ENCODE measurements around the gene CPXM2. TPM values are rescaled to one million over a fixed set of nuclear protein-coding genes. Genes with fewer than 3 reads are reported as not detected.

CPXM2 gene
- total RNA-seq, 4 donors from 2014 or later, result 2.1 to 48.2 (median 17.8) TPM

DNA sequence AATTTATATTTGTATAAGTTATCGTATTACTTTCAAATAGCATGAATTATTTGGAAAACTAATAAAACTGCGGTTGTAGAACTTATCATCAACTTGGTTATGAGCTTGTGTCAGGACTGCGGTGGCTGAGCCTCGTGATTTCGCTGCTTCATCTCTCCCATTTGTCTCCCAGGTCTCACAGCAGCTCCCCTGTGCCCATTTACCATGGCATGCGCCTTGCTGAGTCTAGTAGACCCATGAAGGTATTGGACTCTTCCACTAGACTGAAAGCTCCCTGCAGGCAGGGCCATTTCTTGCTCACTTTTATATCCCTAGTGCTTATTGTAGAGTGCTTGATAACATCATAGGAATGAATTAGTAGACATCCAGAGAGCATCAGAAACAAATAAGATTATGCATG is 53.9 kb downstream of the CPXM2 start:
- Histone ChIP-seq H3K4me1 (no peaks in the 10 kb centered on the region), H3K27ac (no peak overlapping the region), H3K36me3 (no peaks in the 10 kb centered on the region), H3K9me3 (no peaks in the 10 kb centered on the region), H3K4me3 (no peak overlapping the region), H3K27me3 (no peaks in the 10 kb centered on the region)
- DNase-seq, result no peak
- intact Hi-C loops (cut with DNase I; ENCODE audit: low total_unique reads), result no loop called here
- TF ChIP-seq POLR2A (IDR thresholded peaks at IDR 0.05), result no peak
- TF ChIP-seq, protein P1, sequence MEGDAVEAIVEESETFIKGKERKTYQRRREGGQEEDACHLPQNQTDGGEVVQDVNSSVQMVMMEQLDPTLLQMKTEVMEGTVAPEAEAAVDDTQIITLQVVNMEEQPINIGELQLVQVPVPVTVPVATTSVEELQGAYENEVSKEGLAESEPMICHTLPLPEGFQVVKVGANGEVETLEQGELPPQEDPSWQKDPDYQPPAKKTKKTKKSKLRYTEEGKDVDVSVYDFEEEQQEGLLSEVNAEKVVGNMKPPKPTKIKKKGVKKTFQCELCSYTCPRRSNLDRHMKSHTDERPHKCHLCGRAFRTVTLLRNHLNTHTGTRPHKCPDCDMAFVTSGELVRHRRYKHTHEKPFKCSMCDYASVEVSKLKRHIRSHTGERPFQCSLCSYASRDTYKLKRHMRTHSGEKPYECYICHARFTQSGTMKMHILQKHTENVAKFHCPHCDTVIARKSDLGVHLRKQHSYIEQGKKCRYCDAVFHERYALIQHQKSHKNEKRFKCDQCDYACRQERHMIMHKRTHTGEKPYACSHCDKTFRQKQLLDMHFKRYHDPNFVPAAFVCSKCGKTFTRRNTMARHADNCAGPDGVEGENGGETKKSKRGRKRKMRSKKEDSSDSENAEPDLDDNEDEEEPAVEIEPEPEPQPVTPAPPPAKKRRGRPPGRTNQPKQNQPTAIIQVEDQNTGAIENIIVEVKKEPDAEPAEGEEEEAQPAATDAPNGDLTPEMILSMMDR (IDR thresholded peaks at IDR 0.05), result no peak

DNA sequence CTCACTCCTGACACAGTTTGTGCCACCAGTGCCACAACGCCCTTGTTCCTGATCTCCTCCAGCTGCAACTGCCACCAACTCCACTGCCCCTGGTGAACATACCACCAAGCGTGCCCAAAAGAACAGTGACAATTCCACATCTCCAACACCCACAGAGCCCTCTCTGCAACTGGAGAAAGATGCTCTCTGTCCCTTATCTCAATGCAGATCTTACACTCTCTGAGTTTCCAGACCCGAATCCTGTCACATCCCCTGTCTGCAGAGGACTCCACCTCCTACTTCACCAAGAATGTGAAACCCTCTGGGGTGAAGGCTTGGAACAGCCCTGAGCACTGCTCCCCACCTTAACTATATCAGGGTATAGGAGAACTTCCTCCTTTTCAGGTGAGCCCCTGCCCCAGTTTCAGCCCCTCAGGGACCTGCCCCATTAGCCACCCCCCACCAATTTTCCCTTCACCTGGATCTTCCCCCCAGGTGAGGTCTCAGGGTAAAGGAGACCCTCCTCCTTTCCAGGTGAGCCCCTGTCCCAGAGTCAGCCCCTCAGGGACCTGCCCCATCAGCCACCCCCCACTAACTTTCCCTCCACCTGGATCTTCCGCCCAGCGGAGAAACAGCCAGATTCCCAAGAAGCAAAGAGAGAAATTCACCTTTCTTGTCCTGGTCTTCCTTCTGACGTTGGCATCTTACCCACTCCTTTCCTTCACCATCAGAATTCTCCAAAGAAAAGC is 55.0 kb downstream of the CPXM2 start:
- intact Hi-C loops (cut with DNase I; ENCODE audit: low total_unique reads), result no loop called here
- Histone ChIP-seq H3K4me1 (no peaks in the 10 kb centered on the region), H3K36me3 (no peaks in the 10 kb centered on the region), H3K9me3 (no peaks in the 10 kb centered on the region), H3K27ac (no peak overlapping the region), H3K4me3 (no peak overlapping the region), H3K27me3 (no peaks in the 10 kb centered on the region)
- DNase-seq, result no peak
- TF ChIP-seq POLR2A (IDR thresholded peaks at IDR 0.05), result no peak

DNA sequence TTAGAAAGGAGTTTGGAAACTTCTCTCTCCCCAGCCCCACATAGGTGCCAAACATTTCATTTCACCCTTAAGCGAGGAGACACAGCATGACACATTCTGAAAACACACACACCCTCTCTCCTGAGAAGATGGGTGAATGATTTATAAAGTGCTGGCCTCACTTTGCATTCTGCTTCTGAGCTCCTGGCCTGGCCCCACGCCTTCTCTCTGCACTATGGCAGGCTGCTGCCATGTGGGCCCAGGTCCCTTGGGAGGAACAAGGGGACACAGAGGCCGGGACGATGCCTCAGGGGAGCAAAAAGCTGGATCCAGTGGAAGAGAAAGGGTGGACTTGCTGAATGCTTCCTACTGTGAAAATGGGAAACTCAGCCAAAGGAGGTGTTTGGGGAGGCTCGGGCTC is 56.0 kb downstream of the CPXM2 start:
- no peak for TF ChIP-seq POLR2A (IDR thresholded peaks at IDR 0.05)
- TF ChIP-seq, protein P1 (IDR thresholded peaks at IDR 0.05), result no peak
- Histone ChIP-seq H3K4me3 (no peak overlapping the region), H3K9me3 (no peaks in the 10 kb centered on the region), H3K4me1 (no peaks in the 10 kb centered on the region), H3K27ac (no peak overlapping the region), H3K27me3 (no peaks in the 10 kb centered on the region), H3K36me3 (no peaks in the 10 kb centered on the region)
- DNase-seq, result no peak
- intact Hi-C loops (cut with DNase I; ENCODE audit: low total_unique reads), result no loop called here

DNA sequence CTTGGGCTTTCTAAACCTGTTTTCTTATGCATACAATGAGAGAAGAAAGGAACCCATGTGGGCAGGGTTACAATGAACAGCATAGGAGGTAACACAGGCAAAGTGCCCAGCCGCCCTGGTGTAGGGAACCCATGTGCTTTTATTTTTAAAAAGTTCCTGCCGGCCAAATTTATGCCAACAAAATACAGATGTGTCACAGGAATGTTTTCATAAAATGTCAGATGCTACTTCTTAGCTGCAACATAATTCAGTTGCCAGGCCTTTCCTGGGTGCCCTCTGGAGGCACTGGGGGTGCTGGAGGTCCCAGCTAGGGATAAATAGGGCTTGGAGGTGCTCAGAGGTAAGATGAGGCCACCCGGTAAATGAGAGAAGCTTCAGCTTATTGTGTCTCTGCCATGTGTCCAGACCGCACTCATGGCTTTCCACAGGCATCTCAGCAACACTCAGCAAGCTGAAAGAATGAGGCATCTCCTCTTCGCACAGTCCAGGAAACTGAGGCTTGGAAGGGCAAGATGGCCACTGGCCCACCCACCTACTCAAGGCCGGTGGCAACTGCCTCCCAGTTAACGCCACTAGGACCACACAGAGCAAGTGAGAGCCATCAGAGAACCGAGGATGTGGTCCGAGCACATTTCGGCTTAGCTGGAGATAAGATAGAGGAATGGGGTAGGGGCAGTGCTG is 58.3 kb downstream of the CPXM2 start:
- TF ChIP-seq, protein P1 (IDR thresholded peaks at IDR 0.05), result no peak
- TF ChIP-seq POLR2A (IDR thresholded peaks at IDR 0.05), result no peak
- Histone ChIP-seq H3K4me3 (no peak overlapping the region), H3K4me1 (no peaks in the 10 kb centered on the region), H3K36me3 (no peaks in the 10 kb centered on the region), H3K27me3 (no peaks in the 10 kb centered on the region), H3K27ac (no peak overlapping the region), H3K9me3 (no peaks in the 10 kb centered on the region)
- intact Hi-C loops (cut with DNase I; ENCODE audit: low total_unique reads), result no loop called here
- no peak for DNase-seq

DNA sequence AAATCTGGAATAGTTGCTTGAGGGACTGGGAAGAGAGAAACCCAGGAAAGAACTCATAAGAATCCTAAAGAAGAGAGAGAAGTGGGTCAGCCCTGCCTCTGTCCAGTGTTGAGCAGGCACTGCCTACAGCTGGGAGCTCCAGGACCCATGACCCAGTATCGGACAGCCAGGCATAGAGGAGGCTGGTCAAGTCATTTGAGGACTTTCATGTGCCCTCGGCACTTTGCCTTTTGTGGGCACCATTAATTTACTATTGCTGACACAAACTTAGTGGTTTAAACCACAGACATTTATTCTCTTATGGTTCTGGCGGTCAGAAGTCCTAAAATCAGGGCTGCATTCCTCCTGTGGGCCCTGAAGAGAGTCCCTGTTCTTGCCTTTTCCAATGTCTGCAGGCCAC is 60.3 kb downstream of the CPXM2 start:
- intact Hi-C loops (cut with DNase I; ENCODE audit: low total_unique reads), result no loop called here
- H3K27ac ChIP-seq, result no peak overlapping the region
- no peak for DNase-seq
- H3K9me3 ChIP-seq, result no peaks in the 10 kb centered on the region
- no peak overlapping the region for H3K4me3 ChIP-seq
- no peak for TF ChIP-seq POLR2A (IDR thresholded peaks at IDR 0.05)
- TF ChIP-seq, protein P1 (IDR thresholded peaks at IDR 0.05), result no peak
- no peaks in the 10 kb centered on the region for H3K4me1 ChIP-seq
- no peaks in the 10 kb centered on the region for H3K36me3 ChIP-seq
- no peaks in the 10 kb centered on the region for H3K27me3 ChIP-seq

All from uterus (tissue), 4 donors.